Choroid plexus epithelial cell (primary cell): ENCODE data around the gene SFXN2.

Source experiments
- DNase-seq: peaks from one replicate; pipeline ENCODE4 v3.0.0-alpha.2; 2010; ENCODE audit warnings: low read depth
- H3K4me3 ChIP-seq: 2 replicates; pipeline ENCODE4 v1.5.1; 2011; ENCODE audit warnings: low read depth, mild to moderate bottlenecking, control low read depth, low read length, moderate library complexity
- CTCF ChIP-seq: conservative IDR thresholded peaks from 2 replicates; pipeline ENCODE4 v1.5.1; 2011; ENCODE audit warnings: low read depth, mild to moderate bottlenecking, control low read depth, inconsistent platforms, low read length, moderate library complexity

The SFXN2 gene

GRCh38 chr10:102720775-102721301 is 6.4 kb downstream of the SFXN2 start:
- no peak overlapping the region for H3K4me3 ChIP-seq
- no peak for TF ChIP-seq CTCF
- no peak for DNase-seq

GRCh38 chr10:102721954-102722353 is 7.5 kb downstream of the SFXN2 start:
- no peak for TF ChIP-seq CTCF
- DNase-seq = no peak
- no peak overlapping the region for H3K4me3 ChIP-seq

- DNase-seq = no peak
- no peak overlapping the region for H3K4me3 ChIP-seq
- TF ChIP-seq CTCF = no peak
Measured at GRCh38 chr10:102723989-102724388, 9.6 kb downstream of the SFXN2 start.

GRCh38 chr10:102726274-102726673 is 11.8 kb downstream of the SFXN2 start:
- no peak for DNase-seq
- no peak overlapping the region for H3K4me3 ChIP-seq
- TF ChIP-seq CTCF = no peak

- TF ChIP-seq CTCF = no peak
- no peak for DNase-seq
- no peak overlapping the region for H3K4me3 ChIP-seq
Measured at GRCh38 chr10:102727037-102727818, 12.8 kb downstream of the SFXN2 start.

GRCh38 chr10:102729029-102730026 is 14.9 kb downstream of the SFXN2 start:
- no peak overlapping the region for H3K4me3 ChIP-seq
- peak; percentile 94 for TF ChIP-seq CTCF
- DNase-seq = peak; percentile 87
